Cortex of kidney (tissue), 1 donor: Measurements from ENCODE around the gene MAPK1.
"Not testable (repeated sequence)": the region's sequence is repeated elsewhere in the genome, so short reads cannot be mapped to it uniquely, and the experiment has no call there.

Source experiments
- DNase-seq: peaks from one replicate; lab custom pipeline; 2025; lab: John Stamatoyannopoulos, UW

MAPK1 gene

DNA sequence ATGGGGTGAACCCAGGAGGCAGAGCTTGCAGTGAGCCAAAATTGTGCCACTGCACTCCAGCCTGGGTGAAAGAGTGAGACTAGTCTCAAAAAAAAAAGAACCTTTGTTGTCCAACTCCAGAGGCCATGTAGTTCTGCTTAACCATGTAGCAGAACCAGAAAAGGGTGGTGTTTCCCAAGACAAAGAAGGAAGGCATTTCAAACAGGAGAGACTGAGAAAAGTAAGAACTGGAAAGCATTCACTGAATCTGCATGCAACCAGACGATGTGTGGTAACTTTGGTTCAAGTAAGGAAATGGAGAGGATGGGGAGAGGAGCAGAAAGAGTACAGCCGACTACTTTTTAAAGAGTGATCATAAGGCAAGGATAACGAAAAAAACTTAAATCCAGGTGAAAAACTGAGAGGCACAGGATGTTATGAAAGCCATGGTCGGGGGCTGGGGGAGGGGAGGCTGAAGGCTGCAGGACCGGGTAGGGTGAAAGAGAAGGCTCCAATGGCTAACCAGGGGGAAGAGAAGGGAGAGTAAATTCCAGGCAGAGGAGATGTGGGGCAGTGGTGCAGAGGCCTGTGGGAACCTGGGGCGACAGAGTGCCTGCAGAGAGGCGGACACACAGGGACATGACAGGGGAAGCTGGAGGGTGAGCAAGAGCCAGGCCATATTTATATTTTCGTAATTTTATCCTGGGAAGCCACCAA is 48.8 kb downstream of the MAPK1 start:
- no peak for DNase-seq

GRCh38 chr22:21817497-21817853 is 50.0 kb downstream of the MAPK1 start:
- not testable (repeated sequence) for DNase-seq

DNA sequence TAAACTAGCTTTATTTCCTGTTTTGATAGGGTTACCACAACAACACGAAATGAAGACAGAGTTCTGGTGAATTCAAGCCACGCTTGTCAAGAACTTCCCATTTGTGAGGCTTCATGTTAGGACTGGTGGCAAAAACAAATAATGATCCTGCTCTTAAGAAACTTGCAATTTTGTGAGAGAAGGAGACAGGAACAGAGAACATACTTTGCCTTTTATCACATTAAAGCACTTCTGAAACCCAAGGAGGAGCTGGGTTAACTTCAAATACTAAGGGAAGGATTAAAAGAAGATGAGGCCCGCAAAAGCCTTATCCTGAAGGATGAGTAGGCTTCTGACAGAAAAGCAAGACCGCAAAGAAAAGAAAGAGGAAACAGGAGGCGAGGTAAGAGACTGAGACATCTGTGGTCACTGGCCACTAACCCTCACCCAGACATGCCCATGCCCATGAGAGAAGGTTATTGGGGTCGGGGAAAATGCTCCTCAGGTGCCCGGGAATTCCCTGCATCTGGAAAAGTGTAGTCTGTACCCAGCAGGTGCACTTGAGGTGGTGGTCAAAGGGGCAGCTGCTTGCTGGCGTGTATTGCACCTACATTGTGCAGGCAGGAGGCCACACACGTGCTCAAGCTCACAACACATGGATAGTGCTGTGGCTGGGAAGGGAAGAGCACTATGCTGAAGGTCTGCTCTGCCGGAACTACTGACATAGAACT is 50.5 kb downstream of the MAPK1 start:
- DNase-seq, result no peak

GRCh38 chr22:21816472-21816786 is 51.0 kb downstream of the MAPK1 start:
- DNase-seq, result no peak

- DNase-seq, result no peak
These were observed 51.5 kb downstream of the MAPK1 start for GRCh38 chr22:21815958-21816357.

- no peak for DNase-seq
These were observed 52.1 kb downstream of the MAPK1 start for GRCh38 chr22:21815357-21815756.

GRCh38 chr22:21811982-21812381 is 55.5 kb downstream of the MAPK1 start:
- DNase-seq, result no peak

DNA sequence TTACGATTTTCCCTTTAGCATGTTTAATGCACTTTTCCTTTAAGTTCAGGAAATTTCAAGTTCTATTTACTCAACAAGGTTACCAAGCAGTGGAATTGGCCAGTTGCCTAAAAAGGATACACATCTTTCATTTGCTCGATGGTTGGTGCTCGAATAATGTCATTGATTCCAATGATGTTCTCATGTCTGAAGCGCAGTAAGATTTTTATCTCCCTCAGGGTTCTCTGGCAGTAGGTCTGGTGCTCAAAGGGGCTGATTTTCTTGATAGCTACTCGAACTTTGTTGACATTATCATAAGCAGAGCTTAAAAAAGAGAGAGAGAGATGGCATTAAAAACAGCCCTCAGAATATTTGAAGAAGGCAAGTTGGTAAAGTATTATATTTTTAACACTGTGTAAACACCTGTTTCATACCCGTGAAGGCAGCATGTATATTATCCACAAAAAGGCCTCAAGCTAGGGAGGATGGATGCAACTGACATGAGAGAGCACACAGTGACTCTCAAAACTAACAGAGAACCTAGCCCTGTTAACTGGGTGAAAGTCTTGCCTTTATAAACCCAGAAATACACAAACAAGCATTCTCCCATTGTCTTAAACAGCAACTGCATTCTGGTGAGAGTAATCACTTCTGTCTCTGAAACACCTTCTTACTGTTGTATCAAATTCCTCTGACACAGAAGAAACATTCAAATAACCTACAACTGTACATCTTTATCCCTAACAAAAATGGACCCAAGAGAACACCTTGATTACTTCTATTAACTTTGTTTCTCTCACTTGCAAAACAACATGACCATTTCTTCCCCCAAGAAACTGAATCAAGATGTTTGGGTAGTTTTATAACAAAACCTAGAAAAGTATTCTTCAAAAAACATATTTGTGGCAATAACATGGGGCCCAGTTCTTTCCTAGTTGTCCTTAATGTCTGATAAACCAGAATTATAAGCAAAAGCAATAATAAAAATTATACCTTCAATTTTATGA is 59.6 kb downstream of the MAPK1 start:
- DNase-seq, result no peak

DNA sequence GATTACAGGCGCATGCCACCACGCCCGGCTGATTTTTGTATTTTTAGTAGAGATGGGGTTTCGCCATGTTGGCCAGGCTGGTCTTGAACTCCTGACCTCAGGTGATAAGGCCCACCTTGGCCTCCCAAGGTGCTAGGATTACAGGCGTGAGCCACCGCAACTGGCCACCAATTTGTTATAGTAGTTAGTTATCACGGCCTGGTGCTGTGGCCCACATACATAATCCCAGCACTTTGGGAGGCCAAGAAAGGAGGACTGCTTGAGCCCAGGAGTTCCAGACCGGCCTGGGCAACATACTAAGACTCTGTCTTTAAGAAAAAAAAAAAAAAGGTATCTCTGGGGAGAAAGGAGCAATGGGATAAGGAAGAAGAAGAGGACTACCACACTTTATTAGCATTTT is 62.1 kb downstream of the MAPK1 start:
- not testable (repeated sequence) for DNase-seq

DNA sequence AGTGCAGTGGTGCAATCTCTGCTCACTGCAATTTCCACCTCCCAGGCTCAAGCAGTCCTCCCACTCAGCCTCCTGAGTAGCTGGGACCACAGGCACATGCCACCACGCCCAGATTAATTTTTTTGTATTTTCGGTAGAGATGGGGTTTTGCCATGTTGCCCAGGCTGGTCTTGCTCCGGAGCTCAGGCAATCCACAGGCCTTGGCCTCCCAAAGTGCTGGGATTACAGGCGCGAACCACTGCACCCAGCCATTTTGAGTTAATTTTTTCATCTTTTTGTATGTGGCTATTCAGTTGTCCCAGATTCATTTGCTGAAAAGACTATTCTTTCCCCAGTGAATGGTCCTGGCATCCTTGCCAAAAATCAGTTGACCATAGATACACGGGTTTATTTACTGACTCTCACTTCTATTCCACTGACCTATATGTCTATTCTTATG is 63.6 kb downstream of the MAPK1 start:
- no peak for DNase-seq

GRCh38 chr22:21802673-21803072 is 64.8 kb downstream of the MAPK1 start:
- no peak for DNase-seq

- DNase-seq, result no peak
These were observed 65.4 kb downstream of the MAPK1 start for GRCh38 chr22:21802056-21802455.

GRCh38 chr22:21801304-21801644 is 66.2 kb downstream of the MAPK1 start:
- not testable (repeated sequence) for DNase-seq

DNA sequence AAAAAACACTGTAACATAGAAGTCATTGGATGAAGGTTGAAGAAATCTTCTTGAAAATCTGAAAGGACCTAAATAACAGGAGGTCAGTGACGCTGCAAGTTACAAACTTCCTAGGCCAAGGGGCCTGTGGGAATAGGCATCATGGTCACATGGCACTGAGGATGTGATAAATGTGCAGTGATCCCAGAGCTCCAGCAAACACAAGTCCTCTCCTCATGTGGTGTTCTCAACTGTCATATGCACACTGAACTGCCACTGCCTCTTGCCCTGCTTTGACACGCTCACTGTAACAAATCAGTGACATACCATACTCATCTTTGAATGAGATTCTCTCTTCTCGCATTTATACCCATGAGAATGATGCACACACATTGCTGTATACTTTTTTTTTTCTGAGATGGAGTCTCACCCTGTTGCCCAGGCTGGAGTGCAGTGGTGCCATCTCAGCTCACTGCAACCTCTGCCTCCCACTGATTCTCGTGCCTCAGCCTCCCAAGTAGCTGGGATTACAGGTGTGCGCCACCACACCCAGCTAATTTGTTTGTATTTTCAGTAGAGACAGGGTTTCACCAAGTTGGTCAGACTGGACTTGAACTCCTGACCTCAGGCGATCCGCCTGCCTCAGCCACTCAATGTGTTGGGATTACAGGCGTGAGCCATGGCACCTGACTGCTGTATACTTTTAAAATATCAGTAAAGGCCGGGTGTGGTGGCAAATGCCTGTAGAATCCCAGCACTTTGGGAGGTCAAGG is 66.7 kb downstream of the MAPK1 start:
- no peak for DNase-seq

GRCh38 chr22:21797444-21798221 is 69.8 kb downstream of the MAPK1 start:
- no peak for DNase-seq

DNA sequence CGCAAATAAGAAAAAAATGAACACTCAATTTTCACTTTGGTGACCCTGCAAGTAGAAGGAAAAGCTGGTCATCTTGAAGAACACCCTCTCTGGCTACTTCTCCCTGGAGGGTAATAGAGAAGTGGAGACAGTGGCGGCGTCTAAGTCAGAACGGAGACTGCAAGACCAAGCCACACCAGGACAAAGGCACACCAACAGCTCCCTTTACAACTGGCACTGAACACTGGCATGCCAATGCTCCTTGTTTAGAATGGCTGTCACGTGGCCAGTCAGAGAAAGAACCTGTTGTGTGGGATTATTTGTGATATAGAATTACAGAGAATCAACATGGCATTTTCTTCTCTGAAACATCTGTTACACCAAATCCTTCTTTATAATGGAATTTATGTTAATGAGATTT is 70.6 kb downstream of the MAPK1 start:
- DNase-seq, result no peak

DNA sequence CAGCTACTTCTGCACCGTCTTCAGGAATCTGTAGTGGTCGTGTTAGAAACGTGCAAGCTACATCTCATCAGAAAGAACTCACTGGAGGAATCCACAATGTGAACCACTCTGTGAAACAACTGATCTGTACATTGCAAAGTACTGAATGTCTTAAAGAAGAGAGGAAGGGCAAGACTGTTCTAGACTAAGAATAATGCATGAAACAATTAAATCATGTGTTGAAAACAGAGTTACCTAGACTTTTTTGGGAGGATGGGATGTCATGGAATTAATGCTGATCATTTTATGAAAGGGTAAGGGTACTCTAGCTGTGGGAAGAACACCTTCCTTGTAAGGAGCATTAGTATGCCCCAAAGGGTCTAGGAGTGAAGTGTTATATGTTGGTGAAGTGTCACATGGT is 71.2 kb downstream of the MAPK1 start:
- no peak for DNase-seq

DNA sequence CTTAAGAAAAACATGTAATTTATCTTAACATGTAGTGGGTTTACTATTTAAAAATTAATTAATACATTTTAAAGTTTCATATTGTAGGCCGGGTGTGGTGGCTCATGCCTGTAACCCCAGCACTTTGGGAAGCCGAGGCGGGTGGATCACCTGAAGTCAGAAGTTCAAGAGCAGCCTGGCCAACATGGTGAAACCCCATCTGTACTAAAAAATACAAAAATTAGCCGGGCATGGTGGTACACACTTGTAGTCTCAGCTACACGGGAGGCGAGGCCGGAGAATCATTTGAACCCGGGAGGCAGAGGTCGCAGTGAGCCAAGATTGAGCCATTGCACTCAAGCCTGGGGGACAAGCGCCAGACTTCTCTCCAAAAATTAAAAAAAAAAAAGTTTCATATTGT is 73.7 kb downstream of the MAPK1 start:
- DNase-seq, result not testable (repeated sequence)

- DNase-seq, result no peak
These were observed 75.5 kb downstream of the MAPK1 start for GRCh38 chr22:21791635-21792625.
